HG02642 (cell line): ENCODE results near the gene APOBEC3A.
"Not testable (repeated sequence)": the region's sequence is repeated elsewhere in the genome, so short reads cannot be mapped to it uniquely, and the experiment has no call there.

Experiments
- ATAC-seq: cut with Tn5 transposase; IDR thresholded peaks from one replicate; pipeline ENCODE4 v1.9.1; 2021; ENCODE audit warnings: mild to moderate bottlenecking; ENCODE audit not compliant: unreplicated experiment, poor library complexity

Gene APOBEC3A

GRCh38 chr22:38941488-38941987 is 15.9 kb upstream of the APOBEC3A start:
- peak; percentile 66 for ATAC-seq

- ATAC-seq: no peak
Measured at GRCh38 chr22:38942702-38943101, 14.7 kb upstream of the APOBEC3A start.

GRCh38 chr22:38943201-38943600 is 14.2 kb upstream of the APOBEC3A start:
- no peak for ATAC-seq

GRCh38 chr22:38943882-38944281 is 13.5 kb upstream of the APOBEC3A start:
- ATAC-seq: no peak

- ATAC-seq: no peak
Measured at GRCh38 chr22:38944653-38945052, 12.8 kb upstream of the APOBEC3A start.

GRCh38 chr22:38945706-38946338 is 11.6 kb upstream of the APOBEC3A start:
- not testable (repeated sequence) for ATAC-seq

GRCh38 chr22:38946771-38947170 is 10.6 kb upstream of the APOBEC3A start:
- ATAC-seq: no peak

GRCh38 chr22:38947321-38948140 is 9.9 kb upstream of the APOBEC3A start:
- no peak for ATAC-seq

GRCh38 chr22:38948181-38948940 is 9.0 kb upstream of the APOBEC3A start:
- no peak for ATAC-seq

- ATAC-seq: no peak
Measured at GRCh38 chr22:38949889-38950405, 7.5 kb upstream of the APOBEC3A start.

- no peak for ATAC-seq
Measured at GRCh38 chr22:38950527-38951295, 6.7 kb upstream of the APOBEC3A start.

GRCh38 chr22:38951734-38952133 is 5.7 kb upstream of the APOBEC3A start:
- no peak for ATAC-seq

GRCh38 chr22:38952281-38952993 is 5.0 kb upstream of the APOBEC3A start:
- no peak for ATAC-seq

- ATAC-seq: no peak
Measured at GRCh38 chr22:38953091-38953490, 4.3 kb upstream of the APOBEC3A start.

GRCh38 chr22:38953577-38954413 is 3.6 kb upstream of the APOBEC3A start:
- peak; percentile 71 for ATAC-seq

- no peak for ATAC-seq
Measured at GRCh38 chr22:38954414-38955043, 2.9 kb upstream of the APOBEC3A start.

GRCh38 chr22:38955250-38955905 is 2.0 kb upstream of the APOBEC3A start:
- no peak for ATAC-seq
